ENCODE data around the gene CHEK2.
"Not testable (repeated sequence)": the region's sequence is repeated elsewhere in the genome, so short reads cannot be mapped to it uniquely, and the experiment has no call there.

CHEK2 gene

GRCh38 chr22:28689796-28690195 is 51.8 kb downstream of the CHEK2 start:
- not testable (repeated sequence) for DNase-seq (ENCODE audit: low spot score)

- not testable (repeated sequence) for DNase-seq (ENCODE audit: low spot score)
Observed at GRCh38 chr22:28682966-28683365, 58.7 kb downstream of the CHEK2 start.

- not testable (repeated sequence) for DNase-seq (ENCODE audit: low spot score)
Observed at GRCh38 chr22:28680813-28681490, 60.7 kb downstream of the CHEK2 start.

- DNase-seq (ENCODE audit: low spot score) = peak; percentile 56
Observed at GRCh38 chr22:28679611-28680287, 61.9 kb downstream of the CHEK2 start, which contains the start of gene TTC28. TSS of gene TTC28 (minus strand) at chr22:28679840. CDS start at chr22:28679723, 117 bp downstream.

- DNase-seq (ENCODE audit: low spot score) = not testable (repeated sequence)
Observed at GRCh38 chr22:28678778-28679610, 62.6 kb downstream of the CHEK2 start.

- DNase-seq (ENCODE audit: low spot score) = not testable (repeated sequence)
Observed at GRCh38 chr22:28678170-28678569, 63.5 kb downstream of the CHEK2 start.

GRCh38 chr22:28674121-28674563 is 67.5 kb downstream of the CHEK2 start:
- DNase-seq (ENCODE audit: low spot score) = no peak

- no peak for DNase-seq (ENCODE audit: low spot score)
Observed at GRCh38 chr22:28670756-28671155, 70.9 kb downstream of the CHEK2 start.

GRCh38 chr22:28670161-28670560 is 71.5 kb downstream of the CHEK2 start:
- no peak for DNase-seq (ENCODE audit: low spot score)

GRCh38 chr22:28669387-28669786 is 72.2 kb downstream of the CHEK2 start:
- DNase-seq (ENCODE audit: low spot score) = no peak

- DNase-seq (ENCODE audit: low spot score) = not testable (repeated sequence)
Observed at GRCh38 chr22:28663569-28663942, 78.1 kb downstream of the CHEK2 start.

GRCh38 chr22:28658448-28658847 is 83.2 kb downstream of the CHEK2 start:
- no peak for DNase-seq (ENCODE audit: low spot score)

GRCh38 chr22:28656181-28656580 is 85.4 kb downstream of the CHEK2 start:
- DNase-seq (ENCODE audit: low spot score) = no peak

- DNase-seq (ENCODE audit: low spot score) = no peak
Observed at GRCh38 chr22:28650463-28650862, 91.2 kb downstream of the CHEK2 start.

- no peak for DNase-seq (ENCODE audit: low spot score)
Observed at GRCh38 chr22:28648792-28649191, 92.8 kb downstream of the CHEK2 start.

GRCh38 chr22:28647216-28647615 is 94.4 kb downstream of the CHEK2 start:
- no peak for DNase-seq (ENCODE audit: low spot score)

- DNase-seq (ENCODE audit: low spot score) = no peak
Observed at GRCh38 chr22:28639321-28639720, 102.3 kb downstream of the CHEK2 start.

Measured in pons (tissue), 1 donor.